ENCODE results near the gene CRTC3. TPM values are rescaled to one million over a fixed set of nuclear protein-coding genes. Genes with fewer than 3 reads are reported as not detected.

The CRTC3 gene
- total RNA-seq, 1 experiment from 2014 or later: 3.9 TPM

DNA sequence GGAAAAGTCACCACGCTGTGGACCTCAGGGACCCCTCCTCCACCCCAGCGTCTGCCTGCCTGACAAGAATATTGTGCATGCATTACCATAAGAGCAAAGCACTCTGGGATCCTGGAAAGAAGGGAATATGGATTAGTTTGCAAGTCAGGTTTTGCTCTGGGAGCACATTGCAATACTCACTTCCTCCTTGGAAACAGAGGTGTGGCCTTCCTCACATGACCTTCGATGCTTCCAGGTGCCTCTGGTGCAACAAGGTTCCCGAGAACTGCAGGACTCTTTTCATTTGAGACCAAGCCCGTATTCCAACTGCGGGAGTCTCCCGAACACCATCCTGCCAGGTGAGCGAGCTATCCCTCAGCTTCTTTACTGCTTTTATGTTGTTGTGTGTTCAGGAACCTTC lies 111.1 kb downstream of the CRTC3 start:
- Mint-ChIP-seq H3K36me3 (ENCODE audit: insufficient read depth in 1 of 3, low read depth in 3 of 3) (peaks cover 0 to 10% (median 2%) of the 10 kb centered on the region in 3 experiments; a peak in 5 of 7 replicates), H3K9me3 (no peaks in the 10 kb centered on the region), H3K4me3 (no peak overlapping the region), H3K27ac (no peak overlapping the region; a peak in 1 of 7 replicates), H3K27me3 (ENCODE audit: low read depth) (no peaks in the 10 kb centered on the region), H3K4me1 (peaks cover 14 to 15% of the 10 kb centered on the region in 2 experiments)
- no peaks in the 10 kb centered on the region for H3K4me1 ChIP-seq (ENCODE audit: insufficient read depth, low read length)
- no peak overlapping the region for H4K8ac ChIP-seq (replicated peaks; ENCODE audit: insufficient read length, low read depth, low read length)
- H3K4me2 ChIP-seq (ENCODE audit: insufficient read depth, insufficient read length, low read length): no peak overlapping the region
- H3K27me3 ChIP-seq (ENCODE audit: insufficient read depth, low read length): no peaks in the 10 kb centered on the region
- DNase-seq: no peak
- H3K14ac ChIP-seq (ENCODE audit: insufficient read depth, low read length): no peak overlapping the region
- no peak overlapping the region for H2BK20ac ChIP-seq (ENCODE audit: low read depth, low read length, poor library complexity, severe bottlenecking)
- no peaks in the 10 kb centered on the region for H3K9me3 ChIP-seq (ENCODE audit: control insufficient read depth, low read depth, low read length)
- H3T11ph ChIP-seq (ENCODE audit: low read length): no peak overlapping the region
- H3K23ac ChIP-seq (ENCODE audit: insufficient read length, low read depth, low read length): no peak overlapping the region
- no peak overlapping the region for H3K56ac ChIP-seq (ENCODE audit: insufficient read length, low read depth, low read length)
- no peak overlapping the region for H2AK5ac ChIP-seq (ENCODE audit: insufficient read length, low read length)
- WGBS (ENCODE audit: extremely low coverage, insufficient read length, low lambda C conversion rate): no CpG with 5 or more reads among the region's 8 CpGs
- no peak overlapping the region for H2BK5ac ChIP-seq (ENCODE audit: insufficient read length, low read length)
- H3K9ac ChIP-seq (ENCODE audit: extremely low read depth, insufficient read length, low read length): no peak overlapping the region
- no peaks in the 10 kb centered on the region for H4K20me1 ChIP-seq (ENCODE audit: control insufficient read depth, insufficient read depth, insufficient read length)
- H2BK12ac ChIP-seq (ENCODE audit: insufficient read length, low read depth, low read length): no peak overlapping the region
- no peak overlapping the region for H3K27ac ChIP-seq (ENCODE audit: insufficient read length, low read depth, low read length)
- H2BK120ac ChIP-seq (ENCODE audit: low read depth, low read length, poor library complexity, severe bottlenecking): no peak overlapping the region
- no peak overlapping the region for H2BK15ac ChIP-seq (ENCODE audit: low read depth, low read length)
- no peaks in the 10 kb centered on the region for H3K79me1 ChIP-seq (ENCODE audit: insufficient read depth, low read depth, low read length, poor library complexity, severe bottlenecking)
- H3K23me2 ChIP-seq (ENCODE audit: insufficient read length, low read depth, low read length, poor library complexity, severe bottlenecking): no peaks in the 10 kb centered on the region
- TF ChIP-seq, protein P1, sequence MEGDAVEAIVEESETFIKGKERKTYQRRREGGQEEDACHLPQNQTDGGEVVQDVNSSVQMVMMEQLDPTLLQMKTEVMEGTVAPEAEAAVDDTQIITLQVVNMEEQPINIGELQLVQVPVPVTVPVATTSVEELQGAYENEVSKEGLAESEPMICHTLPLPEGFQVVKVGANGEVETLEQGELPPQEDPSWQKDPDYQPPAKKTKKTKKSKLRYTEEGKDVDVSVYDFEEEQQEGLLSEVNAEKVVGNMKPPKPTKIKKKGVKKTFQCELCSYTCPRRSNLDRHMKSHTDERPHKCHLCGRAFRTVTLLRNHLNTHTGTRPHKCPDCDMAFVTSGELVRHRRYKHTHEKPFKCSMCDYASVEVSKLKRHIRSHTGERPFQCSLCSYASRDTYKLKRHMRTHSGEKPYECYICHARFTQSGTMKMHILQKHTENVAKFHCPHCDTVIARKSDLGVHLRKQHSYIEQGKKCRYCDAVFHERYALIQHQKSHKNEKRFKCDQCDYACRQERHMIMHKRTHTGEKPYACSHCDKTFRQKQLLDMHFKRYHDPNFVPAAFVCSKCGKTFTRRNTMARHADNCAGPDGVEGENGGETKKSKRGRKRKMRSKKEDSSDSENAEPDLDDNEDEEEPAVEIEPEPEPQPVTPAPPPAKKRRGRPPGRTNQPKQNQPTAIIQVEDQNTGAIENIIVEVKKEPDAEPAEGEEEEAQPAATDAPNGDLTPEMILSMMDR (conservative IDR thresholded peaks at IDR 0.05): no peak
- H3K79me2 ChIP-seq (ENCODE audit: insufficient read depth, low read length): no peaks in the 10 kb centered on the region
- H4K91ac ChIP-seq (ENCODE audit: insufficient read length, low read depth, low read length): no peak overlapping the region
- no peak overlapping the region for H3K18ac ChIP-seq (ENCODE audit: insufficient read length, low read depth, low read length)
- no peak overlapping the region for H3K4ac ChIP-seq (ENCODE audit: low read depth, low read length)
- H4K5ac ChIP-seq (ENCODE audit: insufficient read length, low read depth, low read length): no peak overlapping the region
- H2AFZ ChIP-seq (ENCODE audit: low read length): no peak overlapping the region
